Measurements from ENCODE around the gene ANKRD29.

- peak; percentile 56 to 75 (median 65) for TF ChIP-seq CTCF (optimal IDR thresholded peaks at IDR 0.05 in 1 of 3, IDR thresholded peaks at IDR 0.05 in 1 of 3, conservative IDR thresholded peaks at IDR 0.05 in 1 of 3; ENCODE audit: extremely low read depth in 1 of 3, insufficient read depth in 2 of 3, low read length in 3 of 3)
- TF ChIP-seq EZH2 (IDR thresholded peaks at IDR 0.05; ENCODE audit: low read length), result no peak
These were observed 40.6 kb upstream of the ANKRD29 start for GRCh38 chr18:23703057-23703986.

Measured in keratinocyte (primary cell).